Measurements from ENCODE around the gene TCHP.

Gene TCHP

DNA sequence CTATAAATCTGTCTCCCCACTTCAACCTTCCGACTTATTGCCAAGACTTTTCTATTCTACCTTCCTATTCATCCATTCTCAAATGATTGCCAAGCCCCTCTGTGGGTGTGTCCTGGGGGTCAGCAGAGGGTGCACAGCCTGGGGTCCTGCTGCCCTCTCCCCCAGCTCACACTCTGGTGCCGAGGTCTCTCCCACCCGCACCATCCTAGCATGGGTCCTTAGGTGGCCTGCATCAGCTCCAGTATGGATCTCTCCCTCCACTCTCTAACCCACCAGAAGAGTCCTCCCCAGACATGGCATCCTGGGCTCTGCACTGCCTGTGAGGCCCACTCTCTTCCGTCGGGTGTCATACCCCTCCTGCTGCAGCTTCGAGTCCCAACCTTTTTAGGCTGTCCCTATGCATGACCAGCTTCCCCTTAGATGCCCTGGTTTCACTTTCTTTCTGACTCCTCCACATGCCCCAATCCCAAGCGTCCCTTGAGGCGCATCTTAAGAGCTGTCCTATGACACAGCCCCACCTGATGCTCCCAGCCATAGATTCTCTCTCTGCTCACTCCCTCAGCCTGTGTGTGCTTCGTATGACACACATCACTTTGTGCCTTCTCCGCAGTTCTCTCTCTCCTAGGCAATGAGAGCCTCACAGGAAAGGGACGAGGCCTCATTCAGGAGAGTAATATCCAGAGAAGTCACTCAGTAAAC, 52.2 kb downstream of the TCHP start:
- TF ChIP-seq, protein P1, sequence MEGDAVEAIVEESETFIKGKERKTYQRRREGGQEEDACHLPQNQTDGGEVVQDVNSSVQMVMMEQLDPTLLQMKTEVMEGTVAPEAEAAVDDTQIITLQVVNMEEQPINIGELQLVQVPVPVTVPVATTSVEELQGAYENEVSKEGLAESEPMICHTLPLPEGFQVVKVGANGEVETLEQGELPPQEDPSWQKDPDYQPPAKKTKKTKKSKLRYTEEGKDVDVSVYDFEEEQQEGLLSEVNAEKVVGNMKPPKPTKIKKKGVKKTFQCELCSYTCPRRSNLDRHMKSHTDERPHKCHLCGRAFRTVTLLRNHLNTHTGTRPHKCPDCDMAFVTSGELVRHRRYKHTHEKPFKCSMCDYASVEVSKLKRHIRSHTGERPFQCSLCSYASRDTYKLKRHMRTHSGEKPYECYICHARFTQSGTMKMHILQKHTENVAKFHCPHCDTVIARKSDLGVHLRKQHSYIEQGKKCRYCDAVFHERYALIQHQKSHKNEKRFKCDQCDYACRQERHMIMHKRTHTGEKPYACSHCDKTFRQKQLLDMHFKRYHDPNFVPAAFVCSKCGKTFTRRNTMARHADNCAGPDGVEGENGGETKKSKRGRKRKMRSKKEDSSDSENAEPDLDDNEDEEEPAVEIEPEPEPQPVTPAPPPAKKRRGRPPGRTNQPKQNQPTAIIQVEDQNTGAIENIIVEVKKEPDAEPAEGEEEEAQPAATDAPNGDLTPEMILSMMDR (IDR thresholded peaks at IDR 0.05; ENCODE audit: extremely low read depth, insufficient read depth, missing control alignments) = no peak
- DNase-seq (ENCODE audit: low spot score) = peak; percentile 38
- in situ Hi-C loops (cut with MboI; ENCODE audit: low pct_unique_long_range_greater_than_20kb, low sequenced_read_pairs, unreplicated experiment) = no loop called here

DNA sequence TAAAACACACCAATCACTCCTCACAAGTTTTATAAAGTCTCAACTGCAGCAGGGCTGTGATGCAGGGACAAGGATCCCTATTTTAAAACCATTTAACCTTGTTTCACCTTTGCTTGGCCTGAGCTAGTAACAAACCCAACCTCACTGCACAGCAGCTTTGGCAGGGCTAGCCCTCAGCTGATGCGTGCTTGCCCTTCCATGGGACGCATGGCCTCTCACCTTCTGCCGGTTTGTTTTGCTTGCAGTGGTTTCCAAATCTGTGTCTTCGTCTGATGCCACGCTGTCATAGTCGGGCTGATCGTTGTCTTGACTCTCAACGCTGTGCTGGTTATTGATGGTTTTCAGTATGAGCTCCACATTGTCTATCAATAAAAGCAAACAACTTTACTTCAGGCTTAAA, 52.8 kb downstream of the TCHP start:
- no peak for DNase-seq (ENCODE audit: low spot score)
- in situ Hi-C loops (cut with MboI; ENCODE audit: low pct_unique_long_range_greater_than_20kb, low sequenced_read_pairs, unreplicated experiment) = no loop called here
- TF ChIP-seq, protein P1 (IDR thresholded peaks at IDR 0.05; ENCODE audit: extremely low read depth, insufficient read depth, missing control alignments) = no peak

DNA sequence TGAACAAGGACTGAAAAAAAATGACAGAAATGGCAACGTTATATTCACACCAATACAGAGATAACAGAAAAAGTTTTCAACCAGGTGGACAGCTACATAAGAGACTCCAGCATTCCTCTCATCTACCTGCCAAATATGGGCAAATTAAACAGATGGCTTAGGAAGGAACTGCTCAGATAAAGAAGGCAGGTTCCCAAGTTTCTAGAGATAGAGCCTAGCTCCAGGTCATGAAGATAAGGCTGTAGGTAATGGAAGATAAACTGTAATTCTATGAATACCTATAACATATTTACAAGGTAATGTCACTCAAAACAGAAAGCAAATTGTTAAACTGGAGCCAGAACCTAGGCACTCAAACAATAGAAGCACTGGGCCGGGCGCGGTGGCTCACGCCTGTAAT, 53.6 kb downstream of the TCHP start:
- in situ Hi-C loops (cut with MboI; ENCODE audit: low pct_unique_long_range_greater_than_20kb, low sequenced_read_pairs, unreplicated experiment) = no loop called here
- TF ChIP-seq, protein P1 (IDR thresholded peaks at IDR 0.05; ENCODE audit: extremely low read depth, insufficient read depth, missing control alignments) = no peak
- DNase-seq (ENCODE audit: low spot score) = no peak

DNA sequence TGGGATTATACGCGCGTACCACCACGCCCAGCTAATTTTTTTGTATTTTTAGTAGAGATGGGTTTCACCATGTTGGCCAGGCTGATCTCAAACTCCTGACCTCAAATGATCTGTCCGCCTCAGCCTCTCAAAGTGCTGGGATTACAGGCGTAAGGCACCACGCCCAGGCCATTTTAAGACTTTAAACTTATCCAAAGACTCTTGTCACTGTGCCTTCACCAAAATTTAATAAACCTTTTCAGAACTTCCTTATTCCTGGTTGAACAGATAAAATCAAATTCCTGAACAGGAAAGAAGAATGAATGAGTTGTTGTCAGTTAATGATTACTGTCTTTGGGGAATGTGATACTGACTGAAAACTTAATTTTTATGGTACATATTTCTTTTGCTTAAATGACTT, 58.3 kb downstream of the TCHP start:
- DNase-seq (ENCODE audit: low spot score) = no peak
- TF ChIP-seq, protein P1 (IDR thresholded peaks at IDR 0.05; ENCODE audit: extremely low read depth, insufficient read depth, missing control alignments) = no peak
- in situ Hi-C loops (cut with MboI; ENCODE audit: low pct_unique_long_range_greater_than_20kb, low sequenced_read_pairs, unreplicated experiment) = no loop called here

DNA sequence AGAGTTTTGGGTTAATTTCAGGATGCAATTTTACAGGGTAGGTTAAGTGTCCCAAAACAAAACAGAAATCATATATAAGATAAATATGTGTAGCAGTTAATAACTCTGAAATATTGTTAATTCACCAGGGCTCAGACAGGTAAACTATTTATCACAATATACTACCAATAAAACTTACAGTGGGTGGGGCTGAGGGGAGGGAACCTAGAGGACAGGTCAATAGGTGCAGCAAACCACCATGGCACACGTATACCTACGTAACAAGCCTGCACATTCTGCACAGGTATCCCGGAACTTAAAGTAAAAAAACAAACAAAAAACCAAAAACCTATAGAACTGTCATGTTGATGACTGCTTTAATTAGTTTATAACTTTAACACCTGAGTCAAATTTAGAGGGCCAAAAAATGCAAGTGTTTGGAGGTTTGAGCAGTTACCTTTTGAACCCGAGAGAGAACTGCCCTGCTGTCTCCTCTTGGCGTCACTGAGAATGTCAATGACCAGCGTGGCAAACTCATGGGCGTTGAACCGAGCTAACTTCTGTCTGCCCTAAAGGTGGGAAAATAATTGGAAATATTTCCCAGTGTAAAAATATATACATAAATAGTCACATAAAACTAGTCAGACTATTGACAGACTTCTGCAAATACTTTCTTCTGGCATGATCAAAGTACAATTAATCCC, 59.5 kb downstream of the TCHP start:
- in situ Hi-C loops (cut with MboI; ENCODE audit: low pct_unique_long_range_greater_than_20kb, low sequenced_read_pairs, unreplicated experiment) = no loop called here
- TF ChIP-seq, protein P1 (IDR thresholded peaks at IDR 0.05; ENCODE audit: extremely low read depth, insufficient read depth, missing control alignments) = no peak
- DNase-seq (ENCODE audit: low spot score) = no peak

DNA sequence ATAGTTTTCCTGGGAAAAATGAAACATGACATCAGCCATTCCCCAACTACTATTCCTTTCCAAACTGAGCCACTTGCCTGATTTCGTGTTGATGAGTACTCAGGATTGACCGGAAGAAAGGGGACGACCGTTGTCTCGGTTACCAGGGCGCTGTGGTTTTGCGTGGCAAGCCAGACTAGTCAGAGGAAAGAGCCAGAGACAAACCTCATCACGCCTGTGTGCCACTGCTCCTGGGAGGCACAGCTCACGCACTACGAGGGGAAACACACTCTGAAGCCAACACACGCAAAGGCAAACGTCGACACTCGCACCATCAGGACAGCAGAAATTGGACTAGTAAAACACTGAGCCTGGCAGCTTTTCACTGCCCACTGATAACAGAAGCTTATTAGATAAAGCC, 61.1 kb downstream of the TCHP start:
- TF ChIP-seq, protein P1 (IDR thresholded peaks at IDR 0.05; ENCODE audit: extremely low read depth, insufficient read depth, missing control alignments) = no peak
- DNase-seq (ENCODE audit: low spot score) = no peak
- in situ Hi-C loops (cut with MboI; ENCODE audit: low pct_unique_long_range_greater_than_20kb, low sequenced_read_pairs, unreplicated experiment) = no loop called here
